ENCODE measurements around the gene ALAS1.

ALAS1 gene

GRCh38 chr3:52248816-52249547, 51.0 kb downstream of the ALAS1 start:
- DNase-seq (ENCODE audit: low read depth, low spot score) = no peak

DNA sequence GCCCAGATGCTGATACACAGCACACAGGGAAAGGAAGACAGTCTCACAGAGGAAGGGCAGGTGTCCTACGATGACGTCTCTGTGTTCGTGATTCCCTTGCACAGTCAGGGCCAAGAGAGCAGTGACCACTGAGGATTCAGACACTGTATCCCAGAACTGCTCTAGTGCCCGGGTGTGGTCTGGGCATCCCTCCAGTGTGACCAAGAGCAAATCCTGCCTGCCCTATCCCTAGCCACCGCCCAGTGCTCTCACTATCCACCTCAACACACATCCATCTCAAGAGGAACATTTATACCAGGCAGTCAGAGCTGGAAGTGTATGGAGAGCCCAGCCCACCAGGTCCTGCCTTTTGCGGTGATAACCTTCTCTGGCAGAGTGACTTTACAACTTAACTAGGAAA, 51.7 kb downstream of the ALAS1 start:
- DNase-seq (ENCODE audit: low read depth, low spot score) = no peak

DNA sequence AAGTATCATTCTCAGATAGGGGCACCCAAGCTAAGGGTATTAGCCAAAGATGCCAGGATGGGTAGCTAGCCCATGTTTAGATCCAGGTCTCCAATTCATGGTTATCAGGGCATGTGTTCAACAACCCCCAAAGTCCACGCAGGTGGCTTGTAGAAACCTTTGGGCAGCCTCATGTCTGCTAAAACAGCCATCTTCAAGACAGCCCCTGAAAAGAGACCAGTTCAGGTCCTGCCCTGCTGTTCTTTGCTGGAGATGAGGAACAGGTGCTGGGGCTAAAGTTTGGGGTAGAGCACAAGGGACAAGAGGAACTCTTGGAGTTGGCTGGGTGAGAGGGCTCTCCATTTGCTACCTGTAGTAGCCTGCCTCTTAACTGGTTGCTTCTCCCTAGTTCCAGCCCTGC, 52.2 kb downstream of the ALAS1 start:
- DNase-seq (ENCODE audit: low read depth, low spot score) = no peak

DNA sequence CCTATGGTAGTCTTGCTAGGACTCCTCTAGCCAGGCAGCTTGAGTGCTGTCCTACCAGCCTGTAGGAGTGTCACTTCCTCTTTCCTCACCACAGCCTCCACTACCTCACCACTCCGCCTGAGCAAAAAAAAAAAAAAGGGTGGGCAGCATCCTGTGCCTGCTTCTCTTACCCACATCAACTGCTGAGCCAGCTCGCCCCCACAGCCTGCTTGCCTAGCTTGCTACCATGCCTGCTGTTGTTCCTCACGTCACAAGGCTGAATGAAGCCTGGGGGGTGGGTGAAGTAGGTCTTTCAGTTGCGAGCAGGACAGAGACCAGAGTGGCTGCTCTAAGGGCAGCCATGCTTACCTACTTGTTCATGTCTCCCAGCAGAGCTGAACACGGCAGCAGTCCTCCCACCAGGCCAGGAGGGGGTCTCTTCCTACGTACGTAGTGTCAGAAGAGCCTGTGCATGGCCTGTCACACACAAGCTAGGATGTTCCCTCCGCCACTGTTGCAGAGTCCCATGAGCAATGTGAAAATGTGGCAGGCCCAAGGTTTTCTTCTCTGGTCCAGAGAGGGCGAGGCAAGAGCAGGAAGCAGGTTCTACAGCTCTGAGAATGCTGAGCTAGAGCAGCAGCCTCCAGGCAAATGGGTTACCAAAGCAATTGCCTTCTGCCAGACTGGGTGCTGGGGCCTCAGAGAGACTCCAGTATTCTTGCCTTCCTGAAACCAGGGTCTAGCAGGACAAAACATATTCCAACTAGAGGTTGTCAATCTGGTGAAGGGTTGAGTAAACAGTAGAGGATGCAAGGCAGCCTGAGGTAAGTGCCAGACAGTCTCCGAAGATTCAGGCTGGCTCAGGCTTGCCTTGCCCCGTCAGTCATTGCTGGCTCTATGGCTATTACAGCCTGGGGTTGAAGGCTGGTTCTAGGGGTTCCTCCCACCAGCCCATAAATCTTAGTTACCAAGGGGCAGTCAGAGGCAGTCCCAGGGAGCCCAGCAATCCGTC, 55.6 kb downstream of the ALAS1 start:
- no peak for DNase-seq (ENCODE audit: low read depth, low spot score)

GRCh38 chr3:52254608-52255007, 56.6 kb downstream of the ALAS1 start:
- DNase-seq (ENCODE audit: low read depth, low spot score) = no peak

DNA sequence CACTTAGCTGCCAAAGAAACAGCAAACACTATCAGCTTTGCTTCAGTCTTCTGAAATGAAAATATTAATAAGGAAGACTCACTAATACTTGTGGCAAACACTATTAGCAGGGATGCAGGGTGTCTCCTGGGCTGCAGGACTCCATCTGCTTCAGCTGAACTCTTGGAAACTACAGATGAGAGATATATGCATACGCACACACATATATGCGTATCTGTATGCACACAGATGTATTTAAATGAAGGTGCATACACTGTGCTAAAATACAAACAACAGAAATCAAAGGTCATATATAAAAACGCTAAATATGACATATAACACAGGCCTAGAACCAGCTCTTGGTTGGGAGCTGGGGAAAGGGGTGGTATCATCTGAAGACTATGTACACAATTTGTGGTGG, 58.2 kb downstream of the ALAS1 start:
- no peak for DNase-seq (ENCODE audit: low read depth, low spot score)

- DNase-seq (ENCODE audit: low read depth, low spot score) = no peak
Measured at GRCh38 chr3:52256622-52257021, 58.7 kb downstream of the ALAS1 start.

GRCh38 chr3:52257911-52258310, 60.0 kb downstream of the ALAS1 start:
- DNase-seq (ENCODE audit: low read depth, low spot score) = no peak

DNA sequence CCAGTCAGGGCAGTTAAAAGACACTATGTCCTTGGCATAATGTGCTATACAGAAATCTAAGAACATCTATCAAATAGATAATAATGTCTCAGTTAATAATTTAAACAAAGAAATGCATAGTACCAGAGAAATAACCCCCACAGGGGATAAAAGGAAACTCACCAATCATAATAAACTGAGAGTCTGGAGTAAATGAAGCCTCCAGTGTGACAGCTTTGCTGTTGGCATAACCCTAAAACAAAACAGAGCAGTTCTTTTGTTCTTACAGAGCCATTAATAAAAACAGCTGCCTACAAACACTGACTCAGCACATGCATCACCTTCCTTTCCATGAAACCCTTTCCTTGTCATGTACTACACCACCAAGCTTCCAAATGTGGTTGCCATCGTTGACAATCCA, 61.1 kb downstream of the ALAS1 start:
- DNase-seq (ENCODE audit: low read depth, low spot score) = no peak

- DNase-seq (ENCODE audit: low read depth, low spot score) = no peak
Measured at GRCh38 chr3:52259448-52259847, 61.5 kb downstream of the ALAS1 start.

GRCh38 chr3:52262447-52262846, 64.5 kb downstream of the ALAS1 start:
- no peak for DNase-seq (ENCODE audit: low read depth, low spot score)

Data from iPS DF 19.7 (cell line).